Prostate gland (tissue), 2 donors: ENCODE data around the gene RFX2.

Experiments used
- CTCF ChIP-seq, 4 experiments: fragments of 200-600 bp in 2 of 4; fragments of 450-650 bp in 2 of 4; sonication (generic) in 2 of 4; IDR thresholded peaks; 1 replicate in 3 of 4; 2 replicates in 1 of 4; pipeline ENCODE4 v1.5.1; 2016 to 2019; ENCODE audit warnings: antibody characterized with exemption in 4 of 4, mild to moderate bottlenecking in 2 of 4, moderate library complexity in 2 of 4
- POLR2A ChIP-seq: fragments of 450-650 bp; IDR thresholded peaks from one replicate; pipeline ENCODE4 v1.6.1; 2016; ENCODE audit warnings: antibody characterized with exemption, mild to moderate bottlenecking
- POLR2AphosphoS5 ChIP-seq: sonication (generic); formaldehyde crosslinking; IDR thresholded peaks from one replicate; pipeline ENCODE4 v1.6.1; 2017; ENCODE audit warnings: antibody characterized with exemption

GRCh38 chr19:5985098-5985783, 125.1 kb downstream of the RFX2 start:
- TF ChIP-seq CTCF (IDR thresholded peaks at IDR 0.05) (no peak), POLR2A (no peak), POLR2AphosphoS5 (no peak)
